Measurements from ENCODE around the gene PACSIN1.

PACSIN1 gene

DNA sequence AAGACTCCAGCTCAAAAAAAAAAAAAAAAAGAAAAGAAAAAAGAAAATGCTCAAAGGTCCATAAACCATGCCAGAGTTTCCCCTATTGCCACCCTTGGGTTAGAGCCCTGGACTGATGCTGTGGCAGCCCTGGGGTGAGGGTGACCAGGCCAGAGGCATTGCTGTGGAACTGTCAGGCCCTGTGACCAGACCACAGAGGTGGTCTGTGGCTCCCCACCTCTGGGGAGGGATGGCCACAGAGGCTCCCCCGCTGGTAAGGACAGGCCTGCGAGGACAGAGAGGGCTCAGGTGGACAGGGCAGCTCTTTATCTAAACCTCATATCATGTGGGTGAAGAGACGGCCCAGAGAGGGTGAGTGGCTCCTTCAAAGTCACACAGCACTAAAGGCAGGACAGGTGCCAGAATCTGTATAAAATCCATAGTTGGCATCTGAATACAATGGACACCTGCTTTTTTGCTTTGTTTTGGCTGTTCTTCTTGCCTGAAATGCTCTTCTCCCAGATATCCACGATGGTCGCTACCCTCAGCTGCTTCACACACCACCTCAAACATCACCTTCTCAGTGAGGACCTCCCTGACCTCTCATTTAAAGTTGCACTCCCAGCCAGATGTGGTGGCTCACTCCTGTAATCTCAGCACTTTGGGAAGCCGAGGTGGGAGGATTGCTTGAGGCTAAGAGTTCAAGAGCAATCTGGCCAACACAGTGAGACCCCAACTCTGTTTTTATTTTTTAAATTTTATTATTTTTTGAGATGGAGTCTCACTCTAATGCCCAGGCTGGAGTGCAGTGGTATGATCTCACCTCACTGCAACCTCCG is 112.8 kb downstream of the PACSIN1 start:
- no peak for DNase-seq (ENCODE audit: low read depth in 2 of 3, low spot score in 2 of 3)

DNA sequence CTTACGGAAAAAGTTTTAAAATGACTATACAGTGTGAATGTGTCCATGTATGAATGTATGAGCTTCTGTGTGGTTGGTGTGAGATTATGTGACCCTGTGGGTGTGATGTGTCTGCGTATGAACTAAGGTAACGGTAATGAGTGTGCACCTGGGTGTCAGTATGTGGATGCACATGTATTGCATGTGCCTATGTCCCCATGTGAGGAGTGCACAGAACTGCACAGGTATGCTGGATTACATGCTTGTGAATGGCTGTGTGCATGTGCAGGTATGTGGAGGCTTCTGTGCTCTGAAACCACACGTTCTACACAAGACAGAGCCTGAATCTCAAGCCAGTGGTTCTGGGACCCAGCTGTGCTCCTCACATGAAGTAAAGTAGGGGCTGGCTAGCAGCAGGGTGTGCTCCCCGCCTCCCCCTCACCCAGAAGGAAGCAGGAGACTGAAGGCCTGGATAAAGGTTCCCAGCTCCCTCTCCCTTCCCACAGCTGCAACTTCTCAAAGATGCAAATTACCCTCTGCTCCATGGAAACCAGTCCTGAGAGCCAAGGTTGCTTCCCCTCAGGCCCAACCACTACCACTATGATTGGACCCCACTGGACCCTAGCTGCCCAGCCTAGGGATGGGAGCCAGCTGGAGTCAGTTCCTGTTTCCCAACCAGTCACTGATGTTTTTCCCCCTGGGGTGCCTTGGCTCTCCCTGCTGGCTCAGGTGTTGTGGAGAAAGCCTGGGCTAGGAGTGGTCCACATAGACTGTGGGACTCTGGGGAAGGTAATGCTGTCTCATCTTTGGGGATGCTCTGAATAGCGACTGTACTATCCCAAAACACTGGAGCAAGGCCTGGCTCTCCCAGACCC is 115.1 kb downstream of the PACSIN1 start:
- no peak for DNase-seq (ENCODE audit: low read depth in 2 of 3, low spot score in 2 of 3)

DNA sequence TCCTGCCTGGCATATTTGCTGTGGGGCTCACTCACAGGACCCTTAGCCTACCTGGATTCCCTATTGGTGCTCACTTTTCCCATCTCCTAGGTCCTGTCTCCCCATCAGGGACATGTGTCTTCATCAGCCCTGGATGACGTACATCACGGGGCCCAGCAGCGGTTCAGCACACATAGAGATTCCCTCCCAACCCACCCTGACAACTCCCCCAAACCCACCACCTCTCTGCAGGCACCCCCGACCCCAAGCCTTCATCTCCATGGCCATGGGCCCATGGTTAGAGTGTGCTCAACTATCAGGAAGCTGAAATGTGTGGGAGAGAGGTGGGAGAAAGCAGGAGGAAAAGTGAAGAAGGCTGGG is 115.7 kb downstream of the PACSIN1 start:
- no peak for DNase-seq (ENCODE audit: low read depth in 2 of 3, low spot score in 2 of 3)

DNA sequence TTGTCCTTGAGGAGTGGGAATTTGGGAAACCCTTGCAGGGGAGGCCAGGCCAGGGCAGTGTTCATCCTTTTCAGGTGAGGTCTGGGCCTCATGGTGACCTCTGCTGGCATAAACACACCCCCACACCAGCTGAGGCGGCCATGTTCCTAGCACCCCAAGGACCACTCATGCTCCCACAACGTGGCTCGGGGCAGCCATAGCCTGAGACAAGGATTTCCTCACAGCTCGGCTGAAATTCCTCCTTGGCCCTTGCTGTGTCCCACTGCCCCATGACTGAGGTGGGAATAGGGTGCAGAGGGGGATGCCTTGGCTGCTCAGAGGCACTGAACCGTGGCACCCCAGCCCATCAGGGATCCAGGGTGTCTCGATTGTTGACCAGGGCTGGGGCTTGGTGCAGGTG is 117.6 kb downstream of the PACSIN1 start:
- no peak for DNase-seq (ENCODE audit: low read depth in 2 of 3, low spot score in 2 of 3)

DNA sequence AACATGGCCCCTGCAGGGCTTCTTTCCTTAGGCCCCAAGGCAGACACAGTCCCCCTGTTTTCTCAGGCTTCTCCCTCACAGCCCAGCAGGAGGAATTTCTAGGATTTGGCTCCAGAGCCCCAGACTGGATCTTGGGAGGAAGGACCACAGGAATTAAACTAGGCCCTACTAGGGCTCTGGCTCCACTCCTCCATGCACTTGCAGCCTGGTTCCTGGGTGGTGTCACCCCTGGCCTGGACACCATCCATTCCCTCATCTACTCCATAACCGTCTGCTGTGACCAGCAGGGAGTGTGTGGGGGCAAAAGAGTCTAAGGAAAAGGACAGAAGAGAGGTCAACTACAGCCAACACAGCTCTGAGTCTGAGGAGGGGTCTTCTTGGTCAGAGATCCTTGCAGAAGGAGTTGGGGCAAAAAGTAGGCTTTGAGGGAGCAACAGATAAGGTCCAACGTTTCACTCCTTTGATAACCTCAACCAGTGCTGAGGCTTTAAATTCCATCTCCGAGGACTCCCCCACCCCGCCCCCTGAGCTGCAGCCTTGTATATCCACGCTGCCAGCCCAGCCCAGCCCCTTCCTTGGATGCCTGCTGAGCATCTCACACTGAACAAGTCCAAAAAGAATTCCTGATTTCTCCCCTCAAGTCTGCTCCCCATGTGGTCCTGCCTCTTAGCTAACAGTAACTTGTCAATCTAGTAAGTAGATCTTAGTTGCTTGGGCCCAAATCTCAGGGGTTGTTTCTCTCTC is 118.2 kb downstream of the PACSIN1 start:
- no peak for DNase-seq (ENCODE audit: low read depth in 2 of 3, low spot score in 2 of 3)

DNA sequence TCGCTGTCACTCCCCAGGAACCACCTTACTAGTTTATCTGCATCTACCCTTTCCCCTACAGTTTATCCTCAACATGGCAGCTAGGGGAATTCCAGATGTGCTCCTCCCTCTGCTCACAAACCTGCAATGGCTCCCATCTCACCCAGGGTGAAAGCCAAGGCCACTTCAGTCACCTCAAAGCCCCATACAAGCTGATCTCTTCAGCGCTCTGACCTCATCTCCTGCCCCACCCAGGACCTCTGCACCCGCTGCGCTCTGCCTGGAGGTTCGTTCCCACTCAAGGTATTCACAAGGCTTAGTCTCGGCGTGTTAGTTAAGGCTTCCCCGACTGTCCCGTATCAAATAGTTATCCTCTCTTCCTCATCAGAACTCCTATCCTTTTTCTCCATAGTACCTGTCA is 118.8 kb downstream of the PACSIN1 start:
- DNase-seq (ENCODE audit: low read depth in 2 of 3, low spot score in 2 of 3), result no peak
